ENCODE data around the gene PLEKHA5.

GRCh38 chr12:19285793-19286448 is 156.4 kb downstream of the PLEKHA5 start:
- TF ChIP-seq, protein P1, sequence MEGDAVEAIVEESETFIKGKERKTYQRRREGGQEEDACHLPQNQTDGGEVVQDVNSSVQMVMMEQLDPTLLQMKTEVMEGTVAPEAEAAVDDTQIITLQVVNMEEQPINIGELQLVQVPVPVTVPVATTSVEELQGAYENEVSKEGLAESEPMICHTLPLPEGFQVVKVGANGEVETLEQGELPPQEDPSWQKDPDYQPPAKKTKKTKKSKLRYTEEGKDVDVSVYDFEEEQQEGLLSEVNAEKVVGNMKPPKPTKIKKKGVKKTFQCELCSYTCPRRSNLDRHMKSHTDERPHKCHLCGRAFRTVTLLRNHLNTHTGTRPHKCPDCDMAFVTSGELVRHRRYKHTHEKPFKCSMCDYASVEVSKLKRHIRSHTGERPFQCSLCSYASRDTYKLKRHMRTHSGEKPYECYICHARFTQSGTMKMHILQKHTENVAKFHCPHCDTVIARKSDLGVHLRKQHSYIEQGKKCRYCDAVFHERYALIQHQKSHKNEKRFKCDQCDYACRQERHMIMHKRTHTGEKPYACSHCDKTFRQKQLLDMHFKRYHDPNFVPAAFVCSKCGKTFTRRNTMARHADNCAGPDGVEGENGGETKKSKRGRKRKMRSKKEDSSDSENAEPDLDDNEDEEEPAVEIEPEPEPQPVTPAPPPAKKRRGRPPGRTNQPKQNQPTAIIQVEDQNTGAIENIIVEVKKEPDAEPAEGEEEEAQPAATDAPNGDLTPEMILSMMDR (IDR thresholded peaks at IDR 0.05): no peak
- TF ChIP-seq POLR2AphosphoS5 (IDR thresholded peaks at IDR 0.05) (no peak), POLR2A (IDR thresholded peaks at IDR 0.05) (no peak)
